GM12878 (cell line): ENCODE data around the gene DEUP1. TPM values are rescaled to one million over a fixed set of nuclear protein-coding genes. Genes with fewer than 3 reads are reported as not detected.

Source experiments
- ATAC-seq: fragments of 200-7000 bp; cut with Tn5 transposase; 3 replicates; pipeline ENCODE4 v1.9.1; 2020; ENCODE audit warnings: mild to moderate bottlenecking, moderate library complexity
- BruUV-seq: library from RNA; stranded (reverse); fragments of 400-500 nt; replicated peaks from 2 replicates; lab custom pipeline; 2021; lab: Mats Ljungman, UMichigan
- CTCF ChIA-PET: fragments of 300-600 bp; sonication (Branson Sonifier 250); formaldehyde crosslinking; extraction: SDS; loops from one replicate; lab custom pipeline; 2021; ENCODE audit warnings: inconsistent platforms; lab: Yijun Ruan, JAX
- POLR2A ChIA-PET: fragments of 350-600 bp; formaldehyde crosslinking; extraction: SDS; loops from one replicate; lab custom pipeline; 2021; ENCODE audit warnings: inconsistent platforms; lab: Charles Lee
- RAD21 ChIA-PET: fragments of 300-600 bp; sonication (Branson Sonifier 250); formaldehyde crosslinking; loops from one replicate; lab custom pipeline; 2023; ENCODE audit warnings: antibody characterized with exemption; ENCODE audit not compliant: unreplicated experiment; lab: Charles Lee
- SMC1A ChIA-PET: fragments of 300-600 bp; sonication (Branson Sonifier 250); formaldehyde crosslinking; loops from one replicate; lab custom pipeline; 2023; ENCODE audit not compliant: unreplicated experiment, uncharacterized antibody; lab: Charles Lee
- DNase-seq: peaks from one replicate; pipeline ENCODE4 v3.0.0-alpha.2; 2011; ENCODE audit warnings: low read depth, low spot score
- FAIRE-seq: peaks from 3 replicates; lab custom pipeline; 2011; peaks lifted over from hg19 to GRCh38; lab: Jason Lieb, UNC
- H2AFZ ChIP-seq: 2 replicates; pipeline ENCODE4 v1.6.0; 2011; ENCODE audit warnings: low read depth, low read length, control low read depth; ENCODE audit not compliant: control insufficient read depth
- H3K27ac ChIP-seq: 2 replicates; pipeline ENCODE4 v1.5.1; 2011; ENCODE audit warnings: control low read depth; ENCODE audit not compliant: control insufficient read depth, insufficient read depth
- H3K27me3 ChIP-seq, 2 experiments: replicated peaks in 1 of 2; 2 replicates each; pipeline versions ENCODE4 v1.6.0 to v1.6.1; 2011; ENCODE audit warnings: low read length in 1 of 2; ENCODE audit not compliant: control insufficient read depth in 2 of 2, insufficient read depth in 2 of 2
- H3K36me3 ChIP-seq, 2 experiments: 2 replicates each; pipeline ENCODE4 v1.5.1; 2011; ENCODE audit warnings: low read length in 1 of 2; ENCODE audit not compliant: control insufficient read depth in 2 of 2, insufficient read depth in 2 of 2
- H3K4me1 ChIP-seq: 2 replicates; pipeline ENCODE4 v1.6.1; 2011; ENCODE audit warnings: mild to moderate bottlenecking, low read length, moderate library complexity, mixed read lengths; ENCODE audit not compliant: control insufficient read depth, insufficient read depth
- H3K4me2 ChIP-seq: 2 replicates; pipeline ENCODE4 v1.6.0; 2011; ENCODE audit warnings: control low read depth; ENCODE audit not compliant: control insufficient read depth, insufficient read depth
- H3K4me3 ChIP-seq: fragments of 200-600 bp; sonication (generic); 2 replicates; pipeline ENCODE4 v1.5.1; 2016
- H3K79me2 ChIP-seq: 2 replicates; pipeline ENCODE4 v1.6.0; 2011; ENCODE audit warnings: low read length; ENCODE audit not compliant: control insufficient read depth, insufficient read depth
- H3K9ac ChIP-seq: 2 replicates; pipeline ENCODE4 v1.8.0; 2011; ENCODE audit warnings: low read length, control low read depth, mixed read lengths; ENCODE audit not compliant: control insufficient read depth, insufficient read depth
- H3K9me3 ChIP-seq: replicated peaks from 3 replicates; pipeline ENCODE4 v1.5.1; 2011; ENCODE audit warnings: mild to moderate bottlenecking, low read length; ENCODE audit not compliant: control insufficient read depth, insufficient read depth
- H4K20me1 ChIP-seq: 2 replicates; pipeline ENCODE4 v1.6.0; 2011; ENCODE audit not compliant: control insufficient read depth, insufficient read depth
- CHD1 ChIP-seq: IDR thresholded peaks from 2 replicates; pipeline ENCODE4 v1.6.1; 2012; ENCODE audit warnings: low read depth, low read length, improper control_type of control experiment
- FOXK2 ChIP-seq: fragments of 450-650 bp; IDR thresholded peaks from 2 replicates; pipeline ENCODE4 v1.6.1; 2017; ENCODE audit warnings: mild to moderate bottlenecking, moderate library complexity
- HDAC6 ChIP-seq: fragments of 200-600 bp; sonication (generic); IDR thresholded peaks from one replicate; pipeline ENCODE4 v1.8.0; 2017; ENCODE audit warnings: antibody characterized with exemption; ENCODE audit not compliant: unreplicated experiment
- LARP7 ChIP-seq: fragments of 450-650 bp; IDR thresholded peaks from 2 replicates; pipeline ENCODE4 v1.6.1; 2017; ENCODE audit warnings: mild to moderate bottlenecking
- SIN3A ChIP-seq: IDR thresholded peaks from 2 replicates; pipeline ENCODE4 v1.6.1; 2012; ENCODE audit warnings: low read depth, low read length, improper control_type of control experiment
- ZNF24 ChIP-seq: fragments of 450-650 bp; IDR thresholded peaks from 2 replicates; pipeline ENCODE4 v1.6.1; 2017; ENCODE audit warnings: antibody characterized with exemption, mild to moderate bottlenecking
- ZNF384 ChIP-seq: IDR thresholded peaks from 2 replicates; pipeline ENCODE4 v1.6.1; 2012; ENCODE audit warnings: low read depth, mild to moderate bottlenecking, low read length, improper control_type of control experiment, borderline replicate concordance
- WGBS: methylation state at CpG from one replicate; pipeline ENCODE4 v1.1.6; 2016; ENCODE audit warnings: low lambda C conversion rate; ENCODE audit not compliant: insufficient replicate concordance, insufficient coverage; ENCODE audit errors: missing lambda C conversion rate; 5-methylcytosine and 5-hydroxymethylcytosine counted together
- in situ Hi-C: fragments of 300-500 bp; cut with MboI; formaldehyde crosslinking; loops from 9 replicates; pipeline ENCODE4 v1.14.3; 2018; ENCODE audit warnings: mixed read lengths
- intact Hi-C: fragments of 100-400 bp; cut with micrococcal nuclease; formaldehyde crosslinking; loops from one replicate; pipeline ENCODE4 v1.14.2; 2022; ENCODE audit not compliant: unreplicated experiment
- polyA plus RNA-seq, 11 experiments: library from polyadenylated mRNA; depleted of rRNA in 4 of 11; unstranded in 6 of 11; stranded (reverse) in 5 of 11; fragments of >200 nt; fragmentation: Nextera tagmentation in 4 of 11; fragmentation: Illumina TruSeq in 1 of 11; extraction: Ambion mirVana in 4 of 11; extraction: Trizol in 1 of 11; gene quantifications; 1 replicate in 1 of 11; 2 replicates in 10 of 11; pipeline versions ENCODE4 v1.2.1 to v1.2.3, GENCODE V29; 2011 to 2016; ENCODE audit warnings: inconsistent platforms in 2 of 11, missing spikeins in 2 of 11, low read depth in 1 of 11
- total RNA-seq, 4 experiments: library from RNA; depleted of rRNA in 3 of 4; stranded (reverse); fragments of >200 nt in 3 of 4; fragmentation: Illumina TruSeq in 1 of 4; extraction: Trizol in 1 of 4; gene quantifications; 2 replicates each; pipeline versions ENCODE4 v1.2.1 to v1.2.3, GENCODE V29; 2013 to 2021
- TF ChIP-seq, protein P1 (sequence below), 3 experiments: IDR thresholded peaks in 2 of 3; conservative IDR thresholded peaks in 1 of 3; 2 replicates each; pipeline ENCODE4 v1.5.1; 2011; ENCODE audit warnings: low read depth in 3 of 3, low read length in 3 of 3, mild to moderate bottlenecking in 3 of 3, control low read depth in 2 of 3, moderate library complexity in 2 of 3, inconsistent platforms in 1 of 3, mixed read lengths in 1 of 3; ENCODE audit not compliant: control insufficient read depth in 2 of 3, insufficient read depth in 1 of 3; ENCODE audit errors: extremely low read depth in 1 of 3
- TF ChIP-seq, protein P2 (sequence below): IDR thresholded peaks from 2 replicates; pipeline ENCODE4 v1.6.1; 2012; ENCODE audit warnings: low read depth, low read length, improper control_type of control experiment
- TF ChIP-seq, protein P3 (sequence below): IDR thresholded peaks from 2 replicates; pipeline ENCODE4 v1.6.1; 2012; ENCODE audit warnings: improper control_type of control experiment, low read depth, low read length; ENCODE audit not compliant: insufficient replicate concordance

Gene DEUP1
- total and polyA plus RNA-seq, 10 of the 15 experiments (the other 5 are each of a cell fraction or from before 2014, with no cell fraction given): 0.12 TPM; not detected in 9

DNA sequence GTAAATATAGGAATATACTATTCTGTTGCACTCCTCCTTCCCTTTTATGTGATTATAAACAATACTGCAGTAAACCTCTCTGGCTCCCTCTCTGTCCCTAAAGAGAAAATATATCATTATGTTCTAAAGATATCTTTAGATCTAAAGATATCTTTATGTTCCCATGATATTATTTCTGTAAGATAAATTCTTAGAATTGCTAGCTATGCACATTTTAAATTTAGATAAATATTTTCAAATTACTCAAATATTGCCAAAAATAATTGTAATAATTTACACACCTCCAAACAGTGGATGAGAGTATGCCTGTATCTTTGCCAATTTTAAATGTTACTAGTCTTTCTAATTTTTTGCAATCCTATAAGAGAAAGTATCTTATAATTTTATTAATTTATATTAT lies 10.3 kb upstream of the DEUP1 start:
- CTCF ChIA-PET: interaction anchor here (0.7 kb wide), 1 partner anchor 17 kb away, joined by 3 read pairs; no protein-coding TSS in a partner anchor
- ATAC-seq: no peak
- Histone ChIP-seq H4K20me1 (no peaks in the 10 kb centered on the region), H3K36me3 (no peaks in the 10 kb centered on the region), H3K79me2 (no peaks in the 10 kb centered on the region), H3K4me1 (no peaks in the 10 kb centered on the region), H3K4me3 (no peak overlapping the region), H3K27me3 (no peaks in the 10 kb centered on the region), H2AFZ (no peak overlapping the region), H3K9ac (no peak overlapping the region), H3K27ac (no peak overlapping the region), H3K4me2 (no peak overlapping the region), H3K9me3 (peaks cover 1% of the 10 kb centered on the region; the same call in 2 of the 3 replicates)
- intact Hi-C loops: no loop called here
- RAD21 ChIA-PET: no interaction called here
- in situ Hi-C loops: no loop called here
- TF ChIP-seq SIN3A: no peak
- TF ChIP-seq, protein P1, sequence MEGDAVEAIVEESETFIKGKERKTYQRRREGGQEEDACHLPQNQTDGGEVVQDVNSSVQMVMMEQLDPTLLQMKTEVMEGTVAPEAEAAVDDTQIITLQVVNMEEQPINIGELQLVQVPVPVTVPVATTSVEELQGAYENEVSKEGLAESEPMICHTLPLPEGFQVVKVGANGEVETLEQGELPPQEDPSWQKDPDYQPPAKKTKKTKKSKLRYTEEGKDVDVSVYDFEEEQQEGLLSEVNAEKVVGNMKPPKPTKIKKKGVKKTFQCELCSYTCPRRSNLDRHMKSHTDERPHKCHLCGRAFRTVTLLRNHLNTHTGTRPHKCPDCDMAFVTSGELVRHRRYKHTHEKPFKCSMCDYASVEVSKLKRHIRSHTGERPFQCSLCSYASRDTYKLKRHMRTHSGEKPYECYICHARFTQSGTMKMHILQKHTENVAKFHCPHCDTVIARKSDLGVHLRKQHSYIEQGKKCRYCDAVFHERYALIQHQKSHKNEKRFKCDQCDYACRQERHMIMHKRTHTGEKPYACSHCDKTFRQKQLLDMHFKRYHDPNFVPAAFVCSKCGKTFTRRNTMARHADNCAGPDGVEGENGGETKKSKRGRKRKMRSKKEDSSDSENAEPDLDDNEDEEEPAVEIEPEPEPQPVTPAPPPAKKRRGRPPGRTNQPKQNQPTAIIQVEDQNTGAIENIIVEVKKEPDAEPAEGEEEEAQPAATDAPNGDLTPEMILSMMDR (IDR thresholded peaks at IDR 0.05 in 2 of 3, conservative IDR thresholded peaks at IDR 0.05 in 1 of 3; ENCODE audit: control insufficient read depth in 2 of 3, extremely low read depth in 1 of 3, insufficient read depth in 1 of 3, low read depth in 3 of 3, low read length in 3 of 3): no peak
- no TSS peak for BruUV-seq
- POLR2A ChIA-PET: no interaction called here
- no peak for FAIRE-seq
- no peak for DNase-seq
- SMC1A ChIA-PET: interaction anchor here (1.2 kb wide), 1 partner anchor 29 kb away, joined by 3 read pairs; no protein-coding TSS in a partner anchor

DNA sequence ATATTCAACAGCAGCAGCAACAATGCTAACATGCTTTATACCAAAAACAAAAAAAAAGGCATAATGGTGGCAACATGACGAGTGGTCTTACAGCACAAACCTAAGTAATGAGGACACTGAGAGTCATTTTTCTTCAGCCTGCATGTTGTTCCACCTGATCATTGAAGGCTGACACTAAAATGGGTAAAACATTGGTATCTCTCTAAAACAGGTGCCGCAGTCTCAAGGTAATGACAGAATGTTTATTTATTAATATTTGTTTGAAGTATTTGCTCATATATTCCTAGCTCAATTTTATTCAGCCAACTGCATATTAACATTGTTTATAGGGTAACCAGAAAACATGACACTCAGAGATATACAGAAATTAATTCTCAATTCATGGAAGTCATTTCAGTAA lies 8.3 kb upstream of the DEUP1 start:
- ChIA-PET SMC1A (no interaction called here), CTCF (no interaction called here), RAD21 (no interaction called here), POLR2A (no interaction called here)
- no peak for ATAC-seq
- no peak for FAIRE-seq
- Histone ChIP-seq H3K27ac (no peak overlapping the region), H3K9me3 (no peaks in the 10 kb centered on the region; the same call in 2 of the 3 replicates), H3K4me2 (no peak overlapping the region), H3K9ac (no peak overlapping the region), H3K27me3 (no peaks in the 10 kb centered on the region), H3K79me2 (no peaks in the 10 kb centered on the region), H3K4me3 (no peak overlapping the region), H4K20me1 (no peaks in the 10 kb centered on the region), H2AFZ (no peak overlapping the region), H3K36me3 (no peaks in the 10 kb centered on the region), H3K4me1 (no peaks in the 10 kb centered on the region)
- BruUV-seq: no TSS peak
- WGBS: 25% methylated on average over 2 of the region's 2 CpGs
- DNase-seq: no peak
- intact Hi-C loops: no loop called here
- in situ Hi-C loops: no loop called here
- TF ChIP-seq, protein P2, sequence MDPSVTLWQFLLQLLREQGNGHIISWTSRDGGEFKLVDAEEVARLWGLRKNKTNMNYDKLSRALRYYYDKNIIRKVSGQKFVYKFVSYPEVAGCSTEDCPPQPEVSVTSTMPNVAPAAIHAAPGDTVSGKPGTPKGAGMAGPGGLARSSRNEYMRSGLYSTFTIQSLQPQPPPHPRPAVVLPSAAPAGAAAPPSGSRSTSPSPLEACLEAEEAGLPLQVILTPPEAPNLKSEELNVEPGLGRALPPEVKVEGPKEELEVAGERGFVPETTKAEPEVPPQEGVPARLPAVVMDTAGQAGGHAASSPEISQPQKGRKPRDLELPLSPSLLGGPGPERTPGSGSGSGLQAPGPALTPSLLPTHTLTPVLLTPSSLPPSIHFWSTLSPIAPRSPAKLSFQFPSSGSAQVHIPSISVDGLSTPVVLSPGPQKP: no peak
- no peak for TF ChIP-seq FOXK2
- no peak for TF ChIP-seq HDAC6
- no peak for TF ChIP-seq ZNF384
- TF ChIP-seq LARP7: no peak
- TF ChIP-seq, protein P3, sequence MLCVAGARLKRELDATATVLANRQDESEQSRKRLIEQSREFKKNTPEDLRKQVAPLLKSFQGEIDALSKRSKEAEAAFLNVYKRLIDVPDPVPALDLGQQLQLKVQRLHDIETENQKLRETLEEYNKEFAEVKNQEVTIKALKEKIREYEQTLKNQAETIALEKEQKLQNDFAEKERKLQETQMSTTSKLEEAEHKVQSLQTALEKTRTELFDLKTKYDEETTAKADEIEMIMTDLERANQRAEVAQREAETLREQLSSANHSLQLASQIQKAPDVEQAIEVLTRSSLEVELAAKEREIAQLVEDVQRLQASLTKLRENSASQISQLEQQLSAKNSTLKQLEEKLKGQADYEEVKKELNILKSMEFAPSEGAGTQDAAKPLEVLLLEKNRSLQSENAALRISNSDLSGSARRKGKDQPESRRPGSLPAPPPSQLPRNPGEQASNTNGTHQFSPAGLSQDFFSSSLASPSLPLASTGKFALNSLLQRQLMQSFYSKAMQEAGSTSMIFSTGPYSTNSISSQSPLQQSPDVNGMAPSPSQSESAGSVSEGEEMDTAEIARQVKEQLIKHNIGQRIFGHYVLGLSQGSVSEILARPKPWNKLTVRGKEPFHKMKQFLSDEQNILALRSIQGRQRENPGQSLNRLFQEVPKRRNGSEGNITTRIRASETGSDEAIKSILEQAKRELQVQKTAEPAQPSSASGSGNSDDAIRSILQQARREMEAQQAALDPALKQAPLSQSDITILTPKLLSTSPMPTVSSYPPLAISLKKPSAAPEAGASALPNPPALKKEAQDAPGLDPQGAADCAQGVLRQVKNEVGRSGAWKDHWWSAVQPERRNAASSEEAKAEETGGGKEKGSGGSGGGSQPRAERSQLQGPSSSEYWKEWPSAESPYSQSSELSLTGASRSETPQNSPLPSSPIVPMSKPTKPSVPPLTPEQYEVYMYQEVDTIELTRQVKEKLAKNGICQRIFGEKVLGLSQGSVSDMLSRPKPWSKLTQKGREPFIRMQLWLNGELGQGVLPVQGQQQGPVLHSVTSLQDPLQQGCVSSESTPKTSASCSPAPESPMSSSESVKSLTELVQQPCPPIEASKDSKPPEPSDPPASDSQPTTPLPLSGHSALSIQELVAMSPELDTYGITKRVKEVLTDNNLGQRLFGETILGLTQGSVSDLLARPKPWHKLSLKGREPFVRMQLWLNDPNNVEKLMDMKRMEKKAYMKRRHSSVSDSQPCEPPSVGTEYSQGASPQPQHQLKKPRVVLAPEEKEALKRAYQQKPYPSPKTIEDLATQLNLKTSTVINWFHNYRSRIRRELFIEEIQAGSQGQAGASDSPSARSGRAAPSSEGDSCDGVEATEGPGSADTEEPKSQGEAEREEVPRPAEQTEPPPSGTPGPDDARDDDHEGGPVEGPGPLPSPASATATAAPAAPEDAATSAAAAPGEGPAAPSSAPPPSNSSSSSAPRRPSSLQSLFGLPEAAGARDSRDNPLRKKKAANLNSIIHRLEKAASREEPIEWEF: no peak
- TF ChIP-seq CHD1: no peak
- TF ChIP-seq ZNF24: no peak
